Measurements from ENCODE around the gene BSND.

Gene BSND

GRCh38 chr1:54986025-54986424 is 12.7 kb upstream of the BSND start:
- Mint-ChIP-seq H3K4me3 (no peak overlapping the region), H3K36me3 (ENCODE audit: low read depth) (no peaks in the 10 kb centered on the region), H3K27ac (no peak overlapping the region), H3K9me3 (no peaks in the 10 kb centered on the region), H3K27me3 (ENCODE audit: low read depth, poor library complexity) (peaks cover 54% of the 10 kb centered on the region), H3K4me1 (peaks cover 48% of the 10 kb centered on the region)
- TF ChIP-seq, protein P1, sequence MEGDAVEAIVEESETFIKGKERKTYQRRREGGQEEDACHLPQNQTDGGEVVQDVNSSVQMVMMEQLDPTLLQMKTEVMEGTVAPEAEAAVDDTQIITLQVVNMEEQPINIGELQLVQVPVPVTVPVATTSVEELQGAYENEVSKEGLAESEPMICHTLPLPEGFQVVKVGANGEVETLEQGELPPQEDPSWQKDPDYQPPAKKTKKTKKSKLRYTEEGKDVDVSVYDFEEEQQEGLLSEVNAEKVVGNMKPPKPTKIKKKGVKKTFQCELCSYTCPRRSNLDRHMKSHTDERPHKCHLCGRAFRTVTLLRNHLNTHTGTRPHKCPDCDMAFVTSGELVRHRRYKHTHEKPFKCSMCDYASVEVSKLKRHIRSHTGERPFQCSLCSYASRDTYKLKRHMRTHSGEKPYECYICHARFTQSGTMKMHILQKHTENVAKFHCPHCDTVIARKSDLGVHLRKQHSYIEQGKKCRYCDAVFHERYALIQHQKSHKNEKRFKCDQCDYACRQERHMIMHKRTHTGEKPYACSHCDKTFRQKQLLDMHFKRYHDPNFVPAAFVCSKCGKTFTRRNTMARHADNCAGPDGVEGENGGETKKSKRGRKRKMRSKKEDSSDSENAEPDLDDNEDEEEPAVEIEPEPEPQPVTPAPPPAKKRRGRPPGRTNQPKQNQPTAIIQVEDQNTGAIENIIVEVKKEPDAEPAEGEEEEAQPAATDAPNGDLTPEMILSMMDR (IDR thresholded peaks at IDR 0.05), result no peak
- DNase-seq, result no peak

- TF ChIP-seq, protein P1 (IDR thresholded peaks at IDR 0.05), result no peak
- H3K9me3 Mint-ChIP-seq, result no peaks in the 10 kb centered on the region
- no peak overlapping the region for H3K4me3 Mint-ChIP-seq
- no peaks in the 10 kb centered on the region for H3K36me3 Mint-ChIP-seq (ENCODE audit: low read depth)
- DNase-seq, result no peak
- H3K27me3 Mint-ChIP-seq (ENCODE audit: low read depth, poor library complexity), result peaks cover 54% of the 10 kb centered on the region
- peaks cover 45% of the 10 kb centered on the region for H3K4me1 Mint-ChIP-seq
- H3K27ac Mint-ChIP-seq, result no peak overlapping the region
These were observed 12.2 kb upstream of the BSND start for GRCh38 chr1:54986533-54986932.

- H3K27ac Mint-ChIP-seq, result no peak overlapping the region
- H3K4me3 Mint-ChIP-seq, result no peak overlapping the region
- TF ChIP-seq, protein P1 (IDR thresholded peaks at IDR 0.05), result no peak
- no peak for DNase-seq
- H3K36me3 Mint-ChIP-seq (ENCODE audit: low read depth), result no peaks in the 10 kb centered on the region
- H3K4me1 Mint-ChIP-seq, result peaks cover 43% of the 10 kb centered on the region
- H3K27me3 Mint-ChIP-seq (ENCODE audit: low read depth, poor library complexity), result peaks cover 50% of the 10 kb centered on the region
- no peaks in the 10 kb centered on the region for H3K9me3 Mint-ChIP-seq
These were observed 11.3 kb upstream of the BSND start for GRCh38 chr1:54987427-54987826.

- DNase-seq, result no peak
- Mint-ChIP-seq H3K9me3 (no peaks in the 10 kb centered on the region), H3K36me3 (ENCODE audit: low read depth) (no peaks in the 10 kb centered on the region), H3K4me1 (peaks cover 38% of the 10 kb centered on the region), H3K27me3 (ENCODE audit: low read depth, poor library complexity) (peaks cover 48% of the 10 kb centered on the region), H3K4me3 (no peak overlapping the region), H3K27ac (no peak overlapping the region)
- TF ChIP-seq, protein P1 (IDR thresholded peaks at IDR 0.05), result no peak
These were observed 10.6 kb upstream of the BSND start for GRCh38 chr1:54987919-54988705.

DNA sequence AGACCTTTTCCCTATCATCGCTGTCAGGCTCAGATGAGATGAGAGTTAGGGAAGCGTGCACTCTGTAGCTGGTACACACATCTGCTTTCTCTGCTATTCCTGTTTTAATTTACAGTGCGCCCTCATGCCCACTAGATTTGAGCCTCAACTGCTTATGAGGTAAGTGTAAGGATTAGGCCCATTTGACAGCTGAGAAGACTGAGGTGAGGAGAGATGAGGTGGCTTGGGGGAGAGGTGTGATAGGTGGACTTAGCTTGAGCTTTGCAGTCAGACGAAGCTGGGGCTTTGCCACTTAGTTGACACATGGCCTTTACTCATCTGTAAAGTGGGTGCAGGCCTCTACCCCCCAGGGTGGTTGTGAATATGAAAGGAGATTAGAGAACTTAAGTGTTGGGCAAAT is 9.8 kb upstream of the BSND start:
- Mint-ChIP-seq H3K4me3 (no peak overlapping the region), H3K36me3 (ENCODE audit: low read depth) (no peaks in the 10 kb centered on the region), H3K27me3 (ENCODE audit: low read depth, poor library complexity) (peaks cover 41% of the 10 kb centered on the region), H3K27ac (no peak overlapping the region), H3K9me3 (no peaks in the 10 kb centered on the region), H3K4me1 (peaks cover 35% of the 10 kb centered on the region)
- TF ChIP-seq, protein P1 (IDR thresholded peaks at IDR 0.05), result no peak
- no peak for DNase-seq

GRCh38 chr1:54989473-54989872 is 9.3 kb upstream of the BSND start:
- Mint-ChIP-seq H3K36me3 (ENCODE audit: low read depth) (no peaks in the 10 kb centered on the region), H3K27ac (no peak overlapping the region), H3K27me3 (ENCODE audit: low read depth, poor library complexity) (peaks cover 39% of the 10 kb centered on the region), H3K4me3 (no peak overlapping the region), H3K9me3 (no peaks in the 10 kb centered on the region), H3K4me1 (peaks cover 35% of the 10 kb centered on the region)
- DNase-seq, result no peak
- TF ChIP-seq, protein P1 (IDR thresholded peaks at IDR 0.05), result no peak

Measured in nephron progenitor cell (in vitro differentiated cells).